SU-DHL-6 (cell line): ENCODE results near the gene FAM53A.

Source experiments
- EZH2phosphoT487 ChIP-seq: fragments of 200-600 bp; sonication (generic), shearing (Covaris generic); conservative IDR thresholded peaks from 2 replicates; pipeline ENCODE4 v1.6.1; 2018; ENCODE audit warnings: mild to moderate bottlenecking, antibody characterized with exemption, low read length, moderate library complexity, mixed read lengths
- TF ChIP-seq, protein P1 (sequence below): fragments of 200-600 bp; sonication (generic); IDR thresholded peaks from one replicate; pipeline ENCODE4 v1.5.1; 2017; ENCODE audit warnings: antibody characterized with exemption, mild to moderate bottlenecking, low read length, moderate library complexity; ENCODE audit not compliant: insufficient read depth, poor library complexity, severe bottlenecking

DNA sequence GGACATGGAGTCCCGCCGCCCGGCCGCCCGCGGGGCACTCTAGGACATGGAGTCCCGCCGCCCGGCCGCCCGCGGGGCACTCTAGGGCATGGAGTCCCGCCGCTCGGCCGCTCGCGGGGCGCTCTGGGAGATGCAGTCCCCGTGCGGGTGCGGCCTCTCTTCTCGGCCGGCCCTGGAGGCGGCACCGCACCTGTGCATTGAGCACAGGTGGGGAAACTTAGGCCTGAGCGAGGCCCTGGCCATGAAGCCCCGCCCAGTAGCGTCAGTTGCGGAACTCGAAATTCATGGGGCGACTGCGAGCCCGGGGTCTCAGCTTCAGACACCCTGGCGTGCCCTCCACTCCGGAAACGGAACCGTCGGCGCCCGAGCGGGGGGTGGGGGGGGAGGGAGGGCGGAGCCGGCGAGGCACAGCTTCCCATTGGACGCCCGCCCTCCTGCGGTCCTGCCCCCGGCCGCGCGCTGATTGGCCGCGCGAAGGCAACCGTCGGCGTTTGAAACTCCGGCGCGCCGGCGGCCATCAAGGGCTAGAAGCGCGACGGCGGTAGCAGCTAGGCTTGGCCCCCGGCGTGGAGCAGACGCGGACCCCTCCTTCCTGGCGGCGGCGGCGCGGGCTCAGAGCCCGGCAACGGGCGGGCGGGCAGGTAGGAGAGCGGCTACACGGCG is 37.0 kb upstream of the FAM53A start, which contains the start of the genes TACC3 and TMEM129:
- TF ChIP-seq, protein P1, sequence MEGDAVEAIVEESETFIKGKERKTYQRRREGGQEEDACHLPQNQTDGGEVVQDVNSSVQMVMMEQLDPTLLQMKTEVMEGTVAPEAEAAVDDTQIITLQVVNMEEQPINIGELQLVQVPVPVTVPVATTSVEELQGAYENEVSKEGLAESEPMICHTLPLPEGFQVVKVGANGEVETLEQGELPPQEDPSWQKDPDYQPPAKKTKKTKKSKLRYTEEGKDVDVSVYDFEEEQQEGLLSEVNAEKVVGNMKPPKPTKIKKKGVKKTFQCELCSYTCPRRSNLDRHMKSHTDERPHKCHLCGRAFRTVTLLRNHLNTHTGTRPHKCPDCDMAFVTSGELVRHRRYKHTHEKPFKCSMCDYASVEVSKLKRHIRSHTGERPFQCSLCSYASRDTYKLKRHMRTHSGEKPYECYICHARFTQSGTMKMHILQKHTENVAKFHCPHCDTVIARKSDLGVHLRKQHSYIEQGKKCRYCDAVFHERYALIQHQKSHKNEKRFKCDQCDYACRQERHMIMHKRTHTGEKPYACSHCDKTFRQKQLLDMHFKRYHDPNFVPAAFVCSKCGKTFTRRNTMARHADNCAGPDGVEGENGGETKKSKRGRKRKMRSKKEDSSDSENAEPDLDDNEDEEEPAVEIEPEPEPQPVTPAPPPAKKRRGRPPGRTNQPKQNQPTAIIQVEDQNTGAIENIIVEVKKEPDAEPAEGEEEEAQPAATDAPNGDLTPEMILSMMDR: no peak
- TF ChIP-seq EZH2phosphoT487: no peak
